Measurements from ENCODE around the gene SEL1L3.

Gene SEL1L3

GRCh38 chr4:25771672-25772071, 91.1 kb downstream of the SEL1L3 start:
- no peak for TF ChIP-seq TAF1 (IDR thresholded peaks at IDR 0.05; ENCODE audit: low read depth, low read length)
- TF ChIP-seq POU2F2 (IDR thresholded peaks at IDR 0.05; ENCODE audit: low read depth, low read length): no peak
- TF ChIP-seq POLR2AphosphoS5 (IDR thresholded peaks at IDR 0.05; ENCODE audit: low read depth, low read length): no peak
- no peak for TF ChIP-seq SPI1 (IDR thresholded peaks at IDR 0.05; ENCODE audit: low read depth, low read length)
- TF ChIP-seq POLR2A (IDR thresholded peaks at IDR 0.05; ENCODE audit: low read depth, low read length): no peak
- TF ChIP-seq PAX5 (IDR thresholded peaks at IDR 0.05; ENCODE audit: insufficient read depth, low read length, severe bottlenecking): no peak
- no peak for FAIRE-seq
- DNase-seq (ENCODE audit: insufficient read length, low spot score): no peak

- TF ChIP-seq SPI1 (IDR thresholded peaks at IDR 0.05; ENCODE audit: low read depth, low read length): no peak
- DNase-seq (ENCODE audit: insufficient read length, low spot score) (no peak), FAIRE-seq (no peak)
Measured at GRCh38 chr4:25770847-25771246, 91.9 kb downstream of the SEL1L3 start.

- no peak for DNase-seq (ENCODE audit: insufficient read length, low spot score)
- TF ChIP-seq POU2F2 (IDR thresholded peaks at IDR 0.05; ENCODE audit: low read depth, low read length) (no peak), POLR2AphosphoS5 (IDR thresholded peaks at IDR 0.05; ENCODE audit: low read depth, low read length) (no peak), PAX5 (IDR thresholded peaks at IDR 0.05; ENCODE audit: insufficient read depth, low read length, severe bottlenecking) (no peak), TAF1 (IDR thresholded peaks at IDR 0.05; ENCODE audit: low read depth, low read length) (no peak), POLR2A (IDR thresholded peaks at IDR 0.05; ENCODE audit: low read depth, low read length) (no peak), SPI1 (IDR thresholded peaks at IDR 0.05; ENCODE audit: low read depth, low read length) (no peak)
- FAIRE-seq: no peak
Measured at GRCh38 chr4:25769251-25769650, 93.5 kb downstream of the SEL1L3 start.

GRCh38 chr4:25767877-25768725, 94.7 kb downstream of the SEL1L3 start:
- peak; percentile 24 for DNase-seq (ENCODE audit: insufficient read length, low spot score)
- no peak for FAIRE-seq
- TF ChIP-seq SPI1 (IDR thresholded peaks at IDR 0.05; ENCODE audit: low read depth, low read length): no peak

GRCh38 chr4:25760518-25761157, 102.2 kb downstream of the SEL1L3 start:
- TF ChIP-seq SPI1 (IDR thresholded peaks at IDR 0.05; ENCODE audit: low read depth, low read length) (no peak), TAF1 (IDR thresholded peaks at IDR 0.05; ENCODE audit: low read depth, low read length) (no peak), POU2F2 (IDR thresholded peaks at IDR 0.05; ENCODE audit: low read depth, low read length) (no peak), POLR2A (IDR thresholded peaks at IDR 0.05; ENCODE audit: low read depth, low read length) (no peak), POLR2AphosphoS5 (IDR thresholded peaks at IDR 0.05; ENCODE audit: low read depth, low read length) (no peak), PAX5 (IDR thresholded peaks at IDR 0.05; ENCODE audit: insufficient read depth, low read length, severe bottlenecking) (no peak)
- DNase-seq (ENCODE audit: insufficient read length, low spot score): no peak
- no peak for FAIRE-seq

- FAIRE-seq (peak; percentile 38), DNase-seq (ENCODE audit: insufficient read length, low spot score) (no peak)
- TF ChIP-seq PAX5 (IDR thresholded peaks at IDR 0.05; ENCODE audit: insufficient read depth, low read length, severe bottlenecking) (no peak), POU2F2 (IDR thresholded peaks at IDR 0.05; ENCODE audit: low read depth, low read length) (no peak), SPI1 (IDR thresholded peaks at IDR 0.05; ENCODE audit: low read depth, low read length) (no peak), POLR2AphosphoS5 (IDR thresholded peaks at IDR 0.05; ENCODE audit: low read depth, low read length) (no peak), TAF1 (IDR thresholded peaks at IDR 0.05; ENCODE audit: low read depth, low read length) (no peak), POLR2A (IDR thresholded peaks at IDR 0.05; ENCODE audit: low read depth, low read length) (no peak)
Measured at GRCh38 chr4:25760048-25760447, 102.7 kb downstream of the SEL1L3 start.

GRCh38 chr4:25759101-25759500, 103.7 kb downstream of the SEL1L3 start:
- TF ChIP-seq PAX5 (IDR thresholded peaks at IDR 0.05; ENCODE audit: insufficient read depth, low read length, severe bottlenecking) (no peak), POU2F2 (IDR thresholded peaks at IDR 0.05; ENCODE audit: low read depth, low read length) (no peak), POLR2AphosphoS5 (IDR thresholded peaks at IDR 0.05; ENCODE audit: low read depth, low read length) (no peak), SPI1 (IDR thresholded peaks at IDR 0.05; ENCODE audit: low read depth, low read length) (no peak), TAF1 (IDR thresholded peaks at IDR 0.05; ENCODE audit: low read depth, low read length) (no peak), POLR2A (IDR thresholded peaks at IDR 0.05; ENCODE audit: low read depth, low read length) (no peak)
- DNase-seq (ENCODE audit: insufficient read length, low spot score): no peak
- FAIRE-seq: no peak

- FAIRE-seq (no peak), DNase-seq (ENCODE audit: insufficient read length, low spot score) (no peak)
- no peak for TF ChIP-seq SPI1 (IDR thresholded peaks at IDR 0.05; ENCODE audit: low read depth, low read length)
- TF ChIP-seq PAX5 (IDR thresholded peaks at IDR 0.05; ENCODE audit: insufficient read depth, low read length, severe bottlenecking): no peak
- no peak for TF ChIP-seq POLR2A (IDR thresholded peaks at IDR 0.05; ENCODE audit: low read depth, low read length)
- no peak for TF ChIP-seq POU2F2 (IDR thresholded peaks at IDR 0.05; ENCODE audit: low read depth, low read length)
- TF ChIP-seq POLR2AphosphoS5 (IDR thresholded peaks at IDR 0.05; ENCODE audit: low read depth, low read length): no peak
- TF ChIP-seq TAF1 (IDR thresholded peaks at IDR 0.05; ENCODE audit: low read depth, low read length): no peak
Measured at GRCh38 chr4:25757452-25757851, 105.3 kb downstream of the SEL1L3 start.

- TF ChIP-seq TAF1 (IDR thresholded peaks at IDR 0.05; ENCODE audit: low read depth, low read length): no peak
- no peak for TF ChIP-seq PAX5 (IDR thresholded peaks at IDR 0.05; ENCODE audit: insufficient read depth, low read length, severe bottlenecking)
- no peak for TF ChIP-seq POLR2A (IDR thresholded peaks at IDR 0.05; ENCODE audit: low read depth, low read length)
- no peak for TF ChIP-seq SPI1 (IDR thresholded peaks at IDR 0.05; ENCODE audit: low read depth, low read length)
- TF ChIP-seq POLR2AphosphoS5 (IDR thresholded peaks at IDR 0.05; ENCODE audit: low read depth, low read length): no peak
- TF ChIP-seq POU2F2 (IDR thresholded peaks at IDR 0.05; ENCODE audit: low read depth, low read length): no peak
- no peak for DNase-seq (ENCODE audit: insufficient read length, low spot score)
- no peak for FAIRE-seq
Measured at GRCh38 chr4:25756503-25756902, 106.3 kb downstream of the SEL1L3 start.

GRCh38 chr4:25755911-25756310, 106.9 kb downstream of the SEL1L3 start:
- TF ChIP-seq POLR2AphosphoS5 (IDR thresholded peaks at IDR 0.05; ENCODE audit: low read depth, low read length) (no peak), PAX5 (IDR thresholded peaks at IDR 0.05; ENCODE audit: insufficient read depth, low read length, severe bottlenecking) (no peak), POLR2A (IDR thresholded peaks at IDR 0.05; ENCODE audit: low read depth, low read length) (no peak), SPI1 (IDR thresholded peaks at IDR 0.05; ENCODE audit: low read depth, low read length) (no peak), POU2F2 (IDR thresholded peaks at IDR 0.05; ENCODE audit: low read depth, low read length) (no peak), TAF1 (IDR thresholded peaks at IDR 0.05; ENCODE audit: low read depth, low read length) (no peak)
- FAIRE-seq: peak; percentile 48
- DNase-seq (ENCODE audit: insufficient read length, low spot score): no peak

Data from GM12891 (cell line).